ENCODE data around the gene VEGFA.

- TF ChIP-seq CTCF (conservative IDR thresholded peaks at IDR 0.05) (no peak), EZH2 (IDR thresholded peaks at IDR 0.05; ENCODE audit: low read depth) (no peak)
Observed at GRCh38 chr6:43764772-43765171, 5.2 kb upstream of the VEGFA start.

All from PC-9 (cell line).